Measurements from ENCODE around the gene SYDE2.

- TF ChIP-seq CTCF (IDR thresholded peaks at IDR 0.05) (no peak), POLR2AphosphoS5 (IDR thresholded peaks at IDR 0.05) (no peak)
These were observed 19.9 kb downstream of the SYDE2 start for GRCh38 chr1:85180869-85181268.
